ENCODE data around the gene KIAA2012.
"Not testable (repeated sequence)": the region's sequence is repeated elsewhere in the genome, so short reads cannot be mapped to it uniquely, and the experiment has no call there.

The KIAA2012 gene

DNA sequence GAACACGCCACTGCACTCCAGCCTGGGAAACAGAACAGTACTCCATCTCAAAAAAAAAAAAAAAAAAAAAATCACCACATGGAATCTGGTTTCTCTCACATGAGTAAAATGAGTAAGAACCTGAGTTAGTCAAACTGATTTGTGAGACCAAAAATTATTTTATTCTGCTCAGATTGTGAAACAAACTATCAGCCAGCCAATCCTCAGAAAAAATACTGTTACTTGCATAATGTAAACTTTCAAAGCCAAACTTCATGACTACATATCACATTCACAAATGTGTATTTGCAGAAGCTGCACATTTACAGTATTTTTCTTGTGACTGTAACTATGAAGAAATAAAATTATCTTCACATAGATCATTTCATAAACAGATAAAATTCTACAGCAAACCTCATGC is 142.1 kb downstream of the KIAA2012 start:
- TF ChIP-seq SPI1 (IDR thresholded peaks at IDR 0.05; ENCODE audit: low read depth, low read length): no peak
- DNase-seq (ENCODE audit: insufficient read length, low spot score) (no peak), FAIRE-seq (no peak)

DNA sequence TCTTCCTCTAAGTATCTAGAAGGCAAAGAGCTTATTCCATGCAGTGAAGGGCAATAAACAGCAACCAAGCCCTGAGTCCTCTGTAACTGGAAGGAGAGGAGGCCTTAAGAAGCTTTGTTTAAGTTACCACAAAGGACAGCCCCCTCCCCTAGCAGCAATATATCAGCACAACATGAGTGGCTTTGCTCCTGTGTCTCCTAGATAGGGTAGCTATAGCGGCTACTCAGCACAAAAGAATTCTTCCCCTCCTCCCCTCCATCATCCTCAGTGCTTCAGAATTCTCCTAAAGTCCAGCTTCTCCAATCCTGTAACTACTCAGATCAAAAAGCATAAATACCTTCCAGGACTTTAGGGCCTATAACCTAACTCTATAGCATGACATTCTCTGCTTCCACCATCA is 148.8 kb downstream of the KIAA2012 start:
- DNase-seq (ENCODE audit: insufficient read length, low spot score): no peak

DNA sequence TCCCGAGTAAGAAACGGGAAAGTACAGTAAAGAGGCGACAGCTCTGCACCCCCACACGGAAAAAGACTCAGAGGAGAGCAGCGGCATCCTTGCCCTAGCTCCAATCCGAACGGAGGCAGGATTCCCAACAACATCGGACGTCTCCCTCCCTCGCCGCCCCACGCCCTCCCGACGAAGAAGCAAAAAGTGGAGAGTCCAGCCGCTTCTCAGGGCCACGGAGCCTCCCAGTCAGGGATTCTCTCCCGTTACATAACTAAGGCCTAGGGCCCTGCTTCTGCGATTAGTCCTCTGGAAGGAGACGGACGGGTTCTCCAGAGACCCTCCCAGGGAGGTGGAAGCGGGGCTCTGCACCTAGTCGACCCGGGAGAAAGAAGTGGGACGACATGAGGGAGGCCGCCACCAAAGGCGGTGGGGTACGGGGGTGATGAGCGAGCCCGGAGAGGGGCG is 164.8 kb downstream of the KIAA2012 start:
- DNase-seq (ENCODE audit: insufficient read length, low spot score): peak; percentile 23
- no peak for TF ChIP-seq PAX5 (IDR thresholded peaks at IDR 0.05; ENCODE audit: insufficient read depth, low read length, severe bottlenecking)
- FAIRE-seq: no peak

More for the DNA sequence above, 148.8 kb downstream of the KIAA2012 start:
- no peak for FAIRE-seq
- TF ChIP-seq POLR2AphosphoS5 (IDR thresholded peaks at IDR 0.05; ENCODE audit: low read depth, low read length) (no peak), POU2F2 (IDR thresholded peaks at IDR 0.05; ENCODE audit: low read depth, low read length) (no peak), TAF1 (IDR thresholded peaks at IDR 0.05; ENCODE audit: low read depth, low read length) (no peak), PAX5 (IDR thresholded peaks at IDR 0.05; ENCODE audit: insufficient read depth, low read length, severe bottlenecking) (no peak), POLR2A (IDR thresholded peaks at IDR 0.05; ENCODE audit: low read depth, low read length) (no peak), SPI1 (IDR thresholded peaks at IDR 0.05; ENCODE audit: low read depth, low read length) (no peak)

DNA sequence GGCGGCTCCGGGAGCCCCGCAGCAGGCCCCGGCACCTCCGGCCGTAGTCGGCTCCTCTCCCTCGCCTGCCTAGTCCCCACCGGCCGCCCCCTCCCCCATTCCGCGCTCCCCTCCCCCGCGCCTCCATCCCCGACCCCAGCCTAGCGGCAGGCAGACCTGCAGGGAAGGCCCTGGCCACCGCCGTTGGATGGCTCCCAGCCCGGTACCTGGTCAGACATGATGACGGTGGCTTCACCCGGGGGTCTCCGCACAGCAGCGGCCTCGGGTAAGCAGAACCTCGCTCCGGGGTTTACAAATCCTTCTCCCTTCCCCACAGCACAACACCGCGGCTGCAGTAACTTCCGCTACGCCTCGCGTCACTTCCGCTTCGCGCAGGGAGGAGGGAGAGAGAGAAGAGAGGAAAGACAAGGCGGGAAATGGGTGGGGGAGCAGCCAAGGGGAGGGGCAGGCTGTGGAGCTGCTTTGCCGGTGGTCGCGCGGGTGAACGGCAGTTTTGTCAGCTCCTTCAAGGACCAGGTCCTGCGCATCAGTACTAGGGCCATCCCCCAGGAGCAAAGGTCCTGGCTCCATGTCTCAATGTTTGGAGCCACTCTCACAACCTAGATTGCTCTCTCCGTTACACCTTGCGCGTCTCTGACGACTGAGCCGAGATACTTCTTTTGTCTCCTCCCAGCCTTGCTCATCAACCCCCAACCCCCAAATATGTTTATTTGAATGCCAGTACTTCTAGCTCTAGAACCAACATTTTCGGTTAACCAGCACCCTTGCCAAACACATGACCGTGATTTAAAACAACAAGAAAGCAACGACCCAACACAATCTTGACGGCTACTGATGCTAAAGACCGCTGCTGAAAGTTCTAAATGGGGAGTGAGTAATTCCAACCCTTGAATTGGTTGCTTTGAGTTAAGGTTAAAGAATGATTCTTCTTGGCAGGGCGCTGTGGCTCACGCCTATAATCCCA is 165.5 kb downstream of the KIAA2012 start, which contains the start of gene SUMO1:
Gene SUMO1, minus strand, starts transcription at position 364 of the 964 bp plus-strand sequence. Its CDS starts 146 bp downstream, at position 218.
- TF ChIP-seq POLR2A (IDR thresholded peaks at IDR 0.05; ENCODE audit: low read depth, low read length) (peak; percentile 86), SPI1 (IDR thresholded peaks at IDR 0.05; ENCODE audit: low read depth, low read length) (peak; percentile 61), PAX5 (IDR thresholded peaks at IDR 0.05; ENCODE audit: insufficient read depth, low read length, severe bottlenecking) (no peak), TAF1 (IDR thresholded peaks at IDR 0.05; ENCODE audit: low read depth, low read length) (peak; percentile 36; the same call in 1 of the 2 replicates), POLR2AphosphoS5 (IDR thresholded peaks at IDR 0.05; ENCODE audit: low read depth, low read length) (peak; percentile 79), POU2F2 (IDR thresholded peaks at IDR 0.05; ENCODE audit: low read depth, low read length) (0 out of 2 replicates have a peak, but pooled peaks have one; percentile 12)
- FAIRE-seq: peak; percentile 98
- peak; percentile 86 for DNase-seq (ENCODE audit: insufficient read length, low spot score)

DNA sequence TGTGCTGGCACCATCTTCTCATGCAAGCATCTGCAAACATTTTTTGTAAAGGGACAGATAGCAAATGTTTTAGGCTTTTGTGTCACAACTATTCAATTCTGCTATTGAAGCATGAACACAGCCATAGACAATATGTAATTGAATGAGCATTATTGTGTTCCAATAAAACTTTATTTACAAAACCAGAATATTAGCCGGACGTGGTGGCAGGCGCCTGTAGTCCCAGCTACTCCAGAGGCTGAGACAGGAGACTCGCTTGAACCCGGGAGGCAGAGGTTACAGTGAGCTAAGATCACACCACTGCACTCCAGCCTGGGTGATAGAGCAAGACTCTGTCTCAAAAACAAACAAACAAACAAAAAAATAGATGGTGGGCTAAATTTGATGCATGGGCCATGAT is 174.7 kb downstream of the KIAA2012 start:
- not testable (repeated sequence) for DNase-seq (ENCODE audit: insufficient read length, low spot score); FAIRE-seq

DNA sequence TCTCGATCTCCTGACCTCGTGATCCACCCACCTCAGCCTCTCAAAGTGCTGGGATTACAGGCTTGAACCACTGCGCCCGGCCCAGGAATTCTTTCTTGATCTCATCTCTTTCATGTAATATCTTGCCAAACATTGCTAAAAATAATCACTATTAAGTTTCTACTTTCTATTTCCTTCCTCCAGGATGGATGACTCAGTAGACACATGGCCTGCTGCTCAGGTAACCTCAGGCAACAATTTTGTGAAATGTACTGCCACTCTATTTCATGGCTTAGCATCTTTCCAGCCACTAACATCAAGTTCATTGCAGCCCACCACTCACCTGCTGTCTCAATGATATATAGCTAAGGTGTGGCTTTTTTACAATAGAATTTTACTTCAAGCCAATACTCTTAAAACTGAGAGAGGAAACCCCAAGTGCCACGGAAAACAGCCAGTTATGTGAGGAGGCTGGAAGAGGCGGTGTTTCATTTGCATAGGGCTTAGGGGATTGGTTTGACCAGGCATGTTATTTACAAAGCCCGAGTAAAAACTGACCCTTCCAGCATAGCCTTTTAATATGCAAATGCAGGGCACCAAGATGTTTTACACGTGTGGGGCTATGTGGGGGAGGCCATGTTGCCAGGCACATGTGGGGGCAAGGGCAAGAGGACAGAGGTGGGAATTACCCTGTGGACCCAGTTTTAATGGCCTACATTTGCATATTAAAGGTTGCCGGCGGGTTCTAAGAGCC is 176.6 kb downstream of the KIAA2012 start:
- TF ChIP-seq POLR2AphosphoS5 (IDR thresholded peaks at IDR 0.05; ENCODE audit: low read depth, low read length) (no peak), TAF1 (IDR thresholded peaks at IDR 0.05; ENCODE audit: low read depth, low read length) (no peak), SPI1 (IDR thresholded peaks at IDR 0.05; ENCODE audit: low read depth, low read length) (no peak), POLR2A (IDR thresholded peaks at IDR 0.05; ENCODE audit: low read depth, low read length) (no peak), PAX5 (IDR thresholded peaks at IDR 0.05; ENCODE audit: insufficient read depth, low read length, severe bottlenecking) (no peak), POU2F2 (IDR thresholded peaks at IDR 0.05; ENCODE audit: low read depth, low read length) (no peak)
- DNase-seq (ENCODE audit: insufficient read length, low spot score) (no peak), FAIRE-seq (no peak)

DNA sequence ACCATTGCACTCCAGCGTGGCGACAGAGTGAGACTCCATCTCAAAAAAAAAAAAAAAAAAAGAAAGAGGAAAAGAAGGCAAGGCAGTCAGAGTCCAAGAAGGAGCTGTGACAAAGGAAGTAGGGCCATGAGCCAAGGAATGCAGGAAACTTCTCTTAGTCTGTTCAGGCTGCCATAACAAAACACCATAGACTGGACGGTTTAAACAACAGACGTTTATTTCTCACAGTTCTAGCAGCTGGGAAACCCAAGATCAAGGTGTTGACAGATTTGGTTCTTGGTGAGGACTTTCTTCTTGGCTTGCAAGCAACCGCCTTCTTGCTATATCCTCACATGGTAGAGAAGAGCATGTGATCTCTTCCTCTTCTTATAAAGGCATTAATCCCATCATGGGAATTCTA is 178.4 kb downstream of the KIAA2012 start:
- TF ChIP-seq TAF1 (IDR thresholded peaks at IDR 0.05; ENCODE audit: low read depth, low read length): no peak
- TF ChIP-seq POLR2AphosphoS5 (IDR thresholded peaks at IDR 0.05; ENCODE audit: low read depth, low read length): no peak
- no peak for TF ChIP-seq POLR2A (IDR thresholded peaks at IDR 0.05; ENCODE audit: low read depth, low read length)
- TF ChIP-seq SPI1 (IDR thresholded peaks at IDR 0.05; ENCODE audit: low read depth, low read length): no peak
- no peak for TF ChIP-seq PAX5 (IDR thresholded peaks at IDR 0.05; ENCODE audit: insufficient read depth, low read length, severe bottlenecking)
- no peak for TF ChIP-seq POU2F2 (IDR thresholded peaks at IDR 0.05; ENCODE audit: low read depth, low read length)
- FAIRE-seq (no peak), DNase-seq (ENCODE audit: insufficient read length, low spot score) (no peak)

All from GM12891 (cell line).